Transverse colon (tissue), 3 donors: ENCODE measurements around the gene B4GALNT2.

Experiments
- POLR2A ChIP-seq: fragments of 450-650 bp; IDR thresholded peaks from one replicate; pipeline ENCODE4 v1.6.1; 2016; ENCODE audit warnings: antibody characterized with exemption, mild to moderate bottlenecking, moderate library complexity
- TF ChIP-seq, protein P1 (sequence below), 5 experiments: fragments of 200-600 bp in 3 of 5; fragments of 450-650 bp in 2 of 5; sonication (generic) in 3 of 5; IDR thresholded peaks; 1 replicate in 2 of 5; 2 replicates in 3 of 5; pipeline ENCODE4 v1.5.1; 2016 to 2017; ENCODE audit warnings: antibody characterized with exemption in 5 of 5, inconsistent platforms in 3 of 5, mild to moderate bottlenecking in 2 of 5, moderate library complexity in 1 of 5

GRCh38 chr17:49218941-49219913, 86.7 kb downstream of the B4GALNT2 start:
- TF ChIP-seq, protein P1, sequence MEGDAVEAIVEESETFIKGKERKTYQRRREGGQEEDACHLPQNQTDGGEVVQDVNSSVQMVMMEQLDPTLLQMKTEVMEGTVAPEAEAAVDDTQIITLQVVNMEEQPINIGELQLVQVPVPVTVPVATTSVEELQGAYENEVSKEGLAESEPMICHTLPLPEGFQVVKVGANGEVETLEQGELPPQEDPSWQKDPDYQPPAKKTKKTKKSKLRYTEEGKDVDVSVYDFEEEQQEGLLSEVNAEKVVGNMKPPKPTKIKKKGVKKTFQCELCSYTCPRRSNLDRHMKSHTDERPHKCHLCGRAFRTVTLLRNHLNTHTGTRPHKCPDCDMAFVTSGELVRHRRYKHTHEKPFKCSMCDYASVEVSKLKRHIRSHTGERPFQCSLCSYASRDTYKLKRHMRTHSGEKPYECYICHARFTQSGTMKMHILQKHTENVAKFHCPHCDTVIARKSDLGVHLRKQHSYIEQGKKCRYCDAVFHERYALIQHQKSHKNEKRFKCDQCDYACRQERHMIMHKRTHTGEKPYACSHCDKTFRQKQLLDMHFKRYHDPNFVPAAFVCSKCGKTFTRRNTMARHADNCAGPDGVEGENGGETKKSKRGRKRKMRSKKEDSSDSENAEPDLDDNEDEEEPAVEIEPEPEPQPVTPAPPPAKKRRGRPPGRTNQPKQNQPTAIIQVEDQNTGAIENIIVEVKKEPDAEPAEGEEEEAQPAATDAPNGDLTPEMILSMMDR (IDR thresholded peaks at IDR 0.05), result no peak
- no peak for TF ChIP-seq POLR2A
